ENCODE data around the gene HOXA9.

HOXA9 gene

DNA sequence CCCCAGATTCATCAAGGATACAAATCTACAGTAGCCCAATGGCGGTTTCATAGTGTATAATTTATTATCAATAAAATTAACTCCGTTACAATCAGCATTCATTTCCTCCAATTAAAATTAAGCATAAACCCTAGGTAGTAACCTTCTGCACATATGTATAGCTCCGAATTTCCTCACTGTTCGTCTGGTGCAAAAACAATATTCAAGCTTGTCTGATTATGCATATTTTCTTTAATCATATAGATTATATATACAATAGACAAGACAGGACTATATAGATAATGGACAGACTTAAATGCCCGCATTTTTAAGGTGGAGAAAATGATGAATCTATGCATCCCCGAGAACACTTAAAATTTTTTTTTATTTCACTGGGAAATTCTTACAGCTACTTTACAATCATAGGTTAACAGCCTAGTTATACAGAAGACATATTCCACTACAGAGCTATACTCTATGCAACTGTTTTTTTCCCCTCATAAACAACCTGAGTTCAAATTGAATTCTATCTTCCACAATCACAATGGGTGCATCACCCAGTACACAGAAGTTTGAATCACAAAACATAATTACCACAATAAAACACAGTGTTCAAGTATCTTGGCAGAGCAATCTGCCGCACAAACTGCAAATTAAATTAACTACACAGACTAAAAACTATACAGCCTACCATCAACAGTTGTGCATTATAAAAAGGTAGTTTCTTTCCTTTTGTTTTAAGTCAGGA lies 2.6 kb downstream of the HOXA9 start:
- no peak for DNase-seq

DNA sequence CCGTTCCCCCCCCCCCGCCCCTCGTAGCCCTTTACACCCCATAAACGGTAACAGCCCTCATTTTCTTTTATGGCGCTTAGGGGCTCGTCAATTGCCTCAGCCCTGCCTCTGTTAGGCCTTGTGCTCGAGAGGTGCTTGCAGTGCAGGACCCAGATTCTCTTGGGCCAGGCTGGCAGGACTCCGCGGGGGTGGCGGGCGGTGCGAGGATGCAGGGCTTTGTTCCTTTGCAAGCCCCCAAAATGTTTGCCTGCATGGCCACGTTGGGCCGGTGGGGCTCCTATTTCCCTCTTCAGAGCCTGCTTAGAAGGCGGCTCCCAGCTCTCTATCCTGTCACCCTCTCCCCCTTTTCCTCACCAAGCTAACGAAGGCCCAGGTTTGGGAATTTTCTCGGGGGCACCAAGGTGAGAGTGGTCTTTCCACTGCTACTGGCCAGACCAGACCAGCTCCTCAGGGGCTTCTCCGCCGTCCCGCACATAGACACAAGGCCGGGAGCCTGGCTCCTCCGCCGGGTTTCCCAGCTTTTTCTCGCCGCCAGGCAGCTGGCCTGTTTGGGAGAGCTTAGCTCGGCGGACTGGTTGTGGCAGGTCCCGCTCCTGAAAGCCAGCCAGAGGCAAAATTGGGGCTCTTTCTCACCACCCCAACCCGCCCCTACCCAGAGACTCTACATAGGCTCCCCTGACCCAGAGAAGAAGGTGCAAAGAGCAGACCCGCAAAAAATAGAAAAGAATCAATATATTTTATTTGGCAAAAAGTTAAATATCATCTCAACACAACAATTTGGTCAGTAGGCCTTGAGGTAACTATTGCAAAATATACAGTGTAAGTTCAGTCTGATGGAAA lies 3.4 kb downstream of the HOXA9 start:
- no peak for DNase-seq

DNA sequence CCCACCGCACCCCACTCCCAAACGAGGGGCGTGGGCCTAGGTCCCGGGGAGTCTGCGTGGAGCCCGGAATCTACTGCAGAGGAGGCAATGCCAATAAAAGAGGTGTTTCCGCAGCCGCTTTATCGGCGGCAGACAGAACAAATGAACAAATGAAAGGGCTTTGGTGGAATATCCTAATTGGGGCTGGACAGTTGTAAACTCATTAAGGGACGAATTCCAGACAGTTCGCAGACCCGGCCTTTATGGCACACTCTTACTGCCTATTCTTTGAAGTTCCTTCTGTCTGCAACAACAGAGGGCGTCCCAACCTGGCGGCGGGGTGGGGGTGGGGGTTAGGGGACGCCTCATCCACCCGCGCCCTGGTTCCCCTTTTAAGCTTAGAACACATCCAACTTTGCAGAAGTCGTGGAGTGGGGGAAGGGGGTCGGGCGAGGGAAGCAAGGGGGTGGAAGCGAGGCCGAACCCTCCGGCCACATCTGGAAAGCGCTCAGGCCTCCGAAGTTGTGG lies 4.1 kb downstream of the HOXA9 start:
- no peak for DNase-seq

DNA sequence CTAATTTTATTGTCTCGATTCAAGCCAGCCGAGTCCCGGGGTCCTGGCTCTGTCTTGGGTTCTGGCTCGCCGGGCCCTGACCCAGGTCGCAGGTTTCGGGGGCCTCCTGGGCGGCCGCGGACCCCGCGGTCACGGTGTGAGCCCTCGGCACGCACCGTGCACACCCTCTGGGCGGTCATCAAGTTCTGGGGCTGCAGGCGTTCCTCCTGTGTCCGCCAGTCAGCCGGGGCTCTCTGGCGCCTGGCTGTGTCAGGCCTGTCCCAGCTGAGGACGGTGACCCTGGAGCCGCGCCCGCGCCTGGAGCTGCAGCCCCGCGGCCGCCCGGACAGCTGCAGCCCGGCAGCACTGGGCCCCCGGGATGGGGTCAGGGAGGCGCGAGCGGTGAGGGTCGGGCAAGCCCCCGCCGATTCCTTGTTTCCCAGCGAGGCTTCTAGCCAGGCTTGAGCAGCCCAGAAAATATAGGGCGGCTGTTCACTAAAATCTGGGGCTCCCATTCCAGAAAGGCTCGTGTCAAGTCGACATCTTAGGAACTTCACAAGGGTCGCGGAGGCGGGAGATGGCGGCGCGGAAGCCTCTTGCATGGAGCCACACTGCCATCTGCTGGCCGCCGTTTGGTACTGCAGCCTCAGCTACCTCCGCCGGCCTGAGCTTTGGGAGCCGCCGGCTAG lies 4.7 kb downstream of the HOXA9 start:
- no peak for DNase-seq

DNA sequence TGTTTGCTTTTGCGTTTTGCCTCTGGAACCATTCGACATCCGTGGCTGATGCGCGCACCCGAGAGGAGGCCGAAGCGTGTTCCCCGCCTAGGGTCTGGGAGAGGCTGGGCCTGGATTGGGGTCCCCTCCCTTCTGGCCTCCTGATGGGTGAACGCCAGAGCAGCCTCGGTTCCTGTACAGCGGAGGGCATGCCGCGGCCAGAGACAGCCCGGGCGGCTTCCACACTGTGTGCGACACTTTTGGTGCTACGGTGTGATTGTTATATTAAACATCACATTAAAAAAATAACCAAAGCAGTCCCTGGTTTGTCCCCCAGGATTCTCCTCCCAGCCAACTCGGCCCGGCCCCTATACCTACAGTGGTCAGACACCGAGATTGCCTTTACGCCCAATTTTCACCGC lies 5.2 kb downstream of the HOXA9 start:
- no peak for DNase-seq

DNA sequence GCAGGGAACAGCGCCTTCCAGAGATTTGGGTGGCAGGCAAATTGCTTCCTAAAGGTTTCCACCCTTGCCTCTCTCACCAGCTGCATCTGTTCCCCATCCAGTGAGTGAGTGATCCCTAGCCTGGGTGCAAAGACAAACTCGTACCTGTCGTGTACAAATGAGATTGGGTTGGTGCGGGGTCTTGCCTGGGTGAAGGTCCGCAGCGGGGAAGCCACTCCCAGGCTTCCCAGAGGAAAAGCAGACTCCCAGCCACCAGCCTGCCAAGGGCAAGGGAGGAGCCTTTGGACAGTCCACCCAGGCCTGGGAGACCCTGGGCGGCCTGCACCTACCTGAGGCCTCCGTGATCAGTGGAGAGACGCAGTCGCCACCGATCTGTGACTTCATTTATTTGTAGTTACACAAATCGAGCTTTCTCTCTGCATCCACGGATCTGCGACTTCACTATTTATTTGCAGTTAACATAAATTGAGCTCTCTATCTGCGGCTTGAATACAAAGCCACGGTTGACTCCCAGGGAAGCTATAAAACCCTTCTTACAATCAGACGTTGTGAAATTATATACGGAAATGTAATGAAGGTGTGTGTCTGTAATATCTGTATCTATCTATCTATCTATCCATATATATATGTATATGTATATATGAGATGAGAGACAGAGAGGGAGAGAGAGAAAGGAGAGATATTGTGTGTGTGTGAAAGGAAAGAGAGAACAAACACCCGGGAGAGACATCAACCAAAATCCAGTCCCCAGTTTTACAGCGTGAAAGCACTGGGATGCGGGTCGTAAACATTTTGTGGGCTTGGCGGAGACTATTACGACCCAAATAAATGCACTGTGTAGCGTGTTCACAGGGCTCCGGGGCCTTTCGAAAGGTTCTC lies 5.8 kb downstream of the HOXA9 start:
- no peak for DNase-seq

DNA sequence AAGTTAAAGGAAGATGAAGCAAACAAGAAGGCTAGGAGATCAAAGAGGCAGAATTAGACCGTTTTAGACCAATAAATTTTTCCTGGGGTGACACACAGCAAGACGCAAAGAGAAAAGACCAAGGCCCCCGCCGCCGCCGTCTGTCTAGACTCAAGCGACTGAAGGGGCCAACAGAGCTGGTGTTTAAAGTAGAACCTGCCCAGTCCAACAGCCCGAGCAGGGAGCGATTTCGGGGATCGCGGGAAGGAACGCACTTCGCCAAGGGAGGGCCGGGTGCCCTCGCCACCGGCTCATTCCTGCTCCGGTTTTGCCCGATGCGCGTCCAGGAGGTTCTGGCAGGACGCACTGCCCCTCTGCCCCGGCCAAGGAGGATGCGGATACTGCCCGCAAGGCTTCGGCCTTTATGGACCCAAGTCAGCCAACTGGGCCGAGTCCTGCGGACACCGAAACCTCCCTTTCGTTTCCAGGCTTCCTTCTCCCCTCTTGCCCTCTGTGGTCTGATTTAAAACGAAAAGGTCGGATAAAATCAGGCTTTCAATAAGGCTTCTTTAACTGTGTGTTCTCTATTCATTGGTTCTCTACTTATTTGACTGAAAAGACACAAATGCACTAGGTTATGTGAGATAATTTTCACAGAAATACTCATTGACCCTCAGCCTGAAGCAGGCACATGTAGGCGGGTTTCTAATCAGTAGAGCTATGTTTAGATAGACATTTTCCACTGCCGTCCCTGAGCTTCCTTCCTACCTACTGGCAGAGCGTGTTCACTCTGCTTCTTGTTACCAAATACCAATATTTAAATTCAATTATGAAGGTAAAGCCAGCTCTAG lies 6.7 kb downstream of the HOXA9 start:
- DNase-seq = no peak

DNA sequence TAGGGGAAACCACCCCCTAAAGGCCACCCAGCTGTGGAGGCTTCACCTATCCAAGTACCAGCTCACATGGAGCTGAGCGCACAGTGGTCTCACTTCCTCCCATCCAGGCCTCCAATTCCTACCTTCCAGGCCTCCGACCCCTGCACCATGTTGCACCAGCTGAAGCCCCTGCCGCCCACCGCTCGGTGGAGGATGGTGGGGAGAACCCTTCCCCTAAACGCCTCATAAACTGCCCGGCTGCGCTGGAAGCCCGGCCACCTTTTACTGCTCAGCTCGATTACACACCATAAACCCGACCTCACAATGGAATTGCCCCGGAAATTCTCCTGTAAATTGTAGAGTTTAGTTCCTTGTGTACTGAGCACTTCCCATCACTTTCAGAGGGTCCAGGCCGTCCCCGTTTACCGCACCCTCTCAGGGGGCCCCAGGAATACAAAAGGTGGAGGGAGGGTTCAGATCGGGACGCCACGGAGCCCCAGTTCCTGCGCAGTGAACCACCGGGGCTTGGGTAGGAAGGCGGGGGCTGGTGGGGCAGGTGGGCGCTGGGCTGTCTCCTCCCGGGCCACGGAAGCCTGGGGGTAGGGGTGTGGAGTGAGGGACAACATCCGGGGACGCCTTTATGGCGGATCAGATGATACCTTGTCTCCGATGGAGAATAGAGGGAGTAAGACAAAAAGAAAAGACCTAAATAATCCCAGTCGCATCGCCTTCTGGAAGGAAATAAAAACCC lies 7.5 kb downstream of the HOXA9 start:
- DNase-seq = no peak

DNA sequence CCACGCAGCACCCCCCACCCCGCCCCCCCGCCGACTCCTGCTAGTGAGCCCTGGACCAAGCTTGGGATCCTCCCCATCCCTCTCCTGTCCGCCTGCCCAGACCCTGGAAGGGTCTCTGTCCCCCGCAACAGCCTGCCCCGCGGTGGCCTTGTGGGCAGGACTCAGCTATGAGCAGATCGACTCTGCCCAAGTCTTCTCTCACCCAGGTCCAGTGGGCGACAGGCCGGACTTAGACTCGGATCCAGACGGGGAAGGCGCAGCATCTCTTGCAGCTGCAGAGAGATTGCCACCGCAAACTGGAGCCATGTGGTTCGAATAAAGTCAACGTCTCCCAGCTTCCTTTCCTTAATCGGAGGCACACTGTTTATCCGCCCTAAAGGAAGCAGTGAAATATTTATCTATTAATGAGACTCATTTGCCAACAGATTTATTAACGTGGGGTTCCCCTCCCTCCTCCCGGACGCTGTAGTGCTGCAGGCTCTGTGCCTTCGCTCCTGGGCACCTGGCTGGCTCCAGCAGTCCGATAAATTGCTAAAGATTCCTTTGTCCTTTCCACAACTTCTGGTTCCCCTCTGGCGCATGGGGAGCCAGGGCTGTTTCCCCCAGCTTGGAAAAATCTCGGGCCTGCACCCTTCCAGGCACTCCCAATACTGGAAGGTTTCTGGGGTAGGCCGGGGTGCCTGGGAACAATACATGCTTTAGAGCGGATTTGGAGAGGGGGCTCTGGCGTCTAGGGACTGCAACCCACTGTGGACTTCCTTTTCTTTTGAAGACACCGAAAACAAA lies 8.2 kb downstream of the HOXA9 start:
- no peak for DNase-seq

DNA sequence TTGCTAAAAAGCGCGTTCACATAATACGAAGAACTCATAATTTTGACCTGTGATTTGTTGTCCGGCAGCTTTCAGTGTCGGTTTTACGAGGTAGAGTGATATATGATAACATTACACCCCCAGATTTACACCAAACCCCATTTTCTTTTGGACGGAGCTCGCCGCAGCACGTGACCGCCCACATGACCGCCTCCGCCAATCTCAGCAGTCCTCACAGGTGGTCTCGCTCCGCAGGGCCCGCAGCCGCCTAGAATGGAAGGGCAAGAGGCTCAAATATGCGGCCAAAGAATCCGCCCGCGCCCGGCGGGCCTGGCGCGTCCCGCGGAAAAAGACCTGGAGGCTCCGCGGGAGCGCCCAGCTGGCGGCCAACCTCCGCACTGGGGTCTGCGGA lies 8.8 kb downstream of the HOXA9 start, which contains the start of gene HOXA7:
HOXA7 (minus strand) TSS at position 168 of the 391 bp plus-strand sequence; CDS start at position 38, 130 bp downstream.
- no peak for DNase-seq

DNA sequence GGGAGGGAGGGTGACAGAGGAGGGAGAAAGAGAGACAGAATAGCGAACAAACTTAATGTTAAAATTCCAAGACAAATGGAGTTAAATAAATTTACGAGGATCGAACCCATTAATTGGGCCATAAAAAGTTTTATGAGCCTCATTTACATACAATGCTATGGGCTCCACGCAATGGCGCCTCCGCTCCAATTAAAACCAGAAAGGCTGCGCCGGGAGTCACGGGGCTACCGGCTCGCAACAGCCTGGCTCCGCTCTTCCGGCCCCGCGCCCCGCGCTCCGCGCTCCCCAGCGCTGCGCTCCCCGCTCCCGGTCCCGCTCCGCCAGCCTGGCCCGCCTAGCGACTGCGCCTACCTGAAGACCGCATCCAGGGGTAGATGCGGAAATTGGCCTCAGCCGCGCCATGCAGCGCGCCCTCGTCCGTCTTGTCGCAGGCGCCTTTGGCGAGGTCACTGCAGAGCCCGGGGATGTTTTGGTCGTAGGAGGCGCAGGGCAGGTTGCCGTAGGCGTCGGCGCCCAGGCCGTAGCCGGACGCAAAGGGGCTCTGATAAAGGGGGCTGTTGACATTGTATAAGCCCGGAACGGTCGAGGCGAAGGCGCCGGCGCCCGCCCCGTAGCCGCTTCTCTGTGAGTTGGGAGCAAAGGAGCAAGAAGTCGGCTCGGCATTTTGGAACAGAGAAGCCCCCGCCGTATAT lies 9.4 kb downstream of the HOXA9 start:
- DNase-seq = no peak

DNA sequence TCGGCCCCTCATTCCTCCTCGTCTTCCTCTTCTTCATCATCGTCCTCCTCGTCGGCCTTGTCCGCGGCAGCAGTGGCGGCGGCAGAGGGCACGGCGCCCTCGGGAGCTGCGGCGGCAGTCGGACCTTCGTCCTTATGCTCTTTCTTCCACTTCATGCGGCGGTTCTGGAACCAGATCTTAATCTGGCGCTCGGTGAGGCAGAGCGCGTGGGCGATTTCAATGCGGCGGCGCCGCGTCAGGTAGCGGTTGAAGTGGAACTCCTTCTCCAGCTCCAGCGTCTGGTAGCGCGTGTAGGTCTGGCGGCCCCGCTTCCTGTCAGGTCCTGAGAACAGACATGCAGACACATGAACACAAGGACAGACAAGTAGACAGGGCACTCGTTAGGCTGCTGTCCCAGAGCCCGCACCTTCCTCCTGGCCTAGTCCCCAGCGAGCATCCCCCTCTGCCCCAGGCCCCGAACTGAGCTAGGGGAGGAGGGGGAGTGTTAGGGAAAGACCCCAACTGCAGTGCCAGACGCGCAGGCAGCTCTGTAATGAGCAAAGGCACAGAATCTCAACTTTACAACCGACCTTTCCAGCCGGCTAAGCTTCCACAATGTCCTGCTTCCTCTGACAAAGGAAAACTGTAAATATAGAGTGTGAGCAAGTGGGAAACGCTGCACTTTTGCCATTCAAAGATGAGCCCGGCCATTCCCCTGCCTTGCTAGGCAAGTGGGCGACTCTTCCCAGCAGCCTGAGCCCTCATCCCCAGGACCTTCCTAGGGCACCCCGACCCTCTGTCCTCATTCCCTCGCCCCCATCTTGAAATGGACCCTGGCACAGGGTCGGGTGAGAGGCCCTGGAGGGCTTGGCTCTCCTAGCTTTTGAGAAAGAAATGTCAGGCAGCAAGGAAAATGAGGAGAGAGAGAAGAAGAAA lies 10.2 kb downstream of the HOXA9 start:
- no peak for DNase-seq

DNA sequence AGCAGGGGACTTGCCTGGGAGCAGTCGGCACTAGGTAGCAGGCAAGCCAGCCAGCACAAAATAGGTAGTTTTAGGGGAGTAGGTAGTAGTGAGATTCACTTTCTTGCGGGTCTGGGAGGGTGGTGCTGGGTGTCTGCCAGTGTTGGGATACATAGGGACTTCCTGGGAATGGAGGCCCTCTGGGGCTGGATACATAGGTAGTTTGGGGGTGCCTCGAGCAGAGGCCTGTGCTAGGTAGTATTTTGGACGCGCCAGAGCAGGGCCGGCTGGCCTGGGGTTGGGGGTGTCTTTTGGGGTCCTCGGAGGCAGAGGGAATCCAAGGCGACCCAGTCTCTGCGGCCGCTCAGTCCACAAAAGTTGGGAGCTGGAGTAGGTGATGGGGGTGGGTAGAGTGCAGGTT lies 11.0 kb downstream of the HOXA9 start:
- DNase-seq = no peak

DNA sequence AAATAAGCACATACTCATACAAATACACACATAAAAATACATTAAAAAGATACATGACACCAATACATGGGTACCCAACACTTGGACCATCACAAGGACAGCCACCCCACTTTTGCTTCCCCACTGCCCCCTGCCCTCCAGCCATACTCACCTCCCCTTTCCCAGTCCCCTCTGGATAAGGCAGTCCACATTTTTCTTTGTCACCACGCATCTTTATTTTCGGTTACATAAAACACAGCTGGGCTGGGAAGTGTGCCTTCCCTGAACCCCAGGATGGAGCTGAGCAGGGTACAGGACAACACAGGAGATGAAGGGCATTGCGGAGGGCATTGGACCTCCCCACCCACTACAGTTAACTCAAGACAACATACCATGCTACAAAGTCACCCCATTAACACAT lies 11.8 kb downstream of the HOXA9 start:
- DNase-seq = no peak

DNA sequence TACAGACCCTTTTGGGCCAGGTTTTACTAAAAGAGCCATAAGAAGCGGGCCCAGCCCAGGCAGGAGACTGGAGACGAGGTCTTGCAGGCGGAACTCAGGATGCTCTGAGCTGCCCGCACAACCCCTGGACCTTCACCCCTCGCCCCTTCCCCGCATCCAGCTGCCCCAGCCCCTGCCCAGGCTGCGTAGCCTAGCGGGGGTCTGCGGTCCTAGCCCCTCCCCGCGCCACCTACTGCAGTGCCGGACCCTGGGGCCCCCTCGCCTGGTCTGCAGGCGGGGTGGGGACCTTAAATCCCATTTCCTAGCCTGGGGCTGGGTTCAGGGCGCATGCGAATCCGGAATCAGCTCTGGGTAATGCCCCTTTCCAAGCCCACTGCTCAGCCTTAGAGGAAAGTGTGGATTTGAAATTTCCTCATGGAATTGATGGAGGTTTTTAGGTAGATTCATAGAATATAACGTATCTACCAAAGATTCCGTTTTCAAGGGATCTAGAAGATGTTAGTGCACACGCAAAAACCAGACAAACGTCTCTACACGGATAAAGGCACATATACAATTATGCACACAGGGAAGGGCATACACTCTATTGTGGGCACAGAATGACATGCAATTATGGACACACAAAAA lies 12.4 kb downstream of the HOXA9 start:
- DNase-seq = no peak

DNA sequence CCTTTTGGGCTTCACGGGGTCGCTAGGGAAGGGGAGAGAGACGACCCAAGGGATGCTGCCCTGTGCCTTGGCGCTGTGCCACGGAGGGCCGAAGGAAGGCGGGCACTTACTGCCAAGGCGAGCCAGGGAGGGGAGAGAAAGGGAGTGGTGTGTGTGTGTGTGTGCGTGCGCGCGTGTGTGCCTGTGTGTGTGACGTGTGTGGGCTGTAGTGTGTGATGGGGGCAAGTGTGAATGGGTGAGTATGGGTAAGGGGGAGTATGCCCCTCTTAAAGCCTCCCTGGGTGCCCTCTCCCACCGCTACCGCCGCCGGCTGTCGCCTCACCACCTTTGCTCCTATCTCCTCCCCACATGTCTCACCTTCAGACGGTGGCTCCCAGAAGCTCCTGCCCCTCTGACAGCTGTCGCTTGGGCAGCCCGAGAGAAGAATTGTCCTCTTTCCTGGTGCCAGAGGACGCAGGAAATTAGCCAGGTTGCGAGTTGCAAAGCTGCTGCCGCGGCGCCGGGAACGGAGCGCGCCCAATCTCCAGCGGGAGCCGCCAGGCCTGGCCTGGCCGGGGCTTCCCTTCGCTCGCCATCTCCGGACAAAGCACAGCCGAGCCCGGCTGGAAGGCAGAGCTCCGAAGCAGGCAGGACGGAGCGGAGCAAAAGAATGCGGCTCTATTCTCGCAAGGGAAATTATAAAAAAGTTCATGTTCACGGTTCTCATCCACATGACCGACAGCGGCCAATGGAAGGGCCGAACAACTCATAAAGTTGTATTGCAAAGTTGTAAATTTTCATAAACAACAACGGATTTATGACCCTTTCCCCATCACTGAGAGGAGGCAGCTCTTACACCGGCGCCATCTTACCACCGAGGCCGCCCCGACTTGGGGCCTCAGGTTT lies 13.2 kb downstream of the HOXA9 start, which contains the start of gene HOXA3:
HOXA3 (minus strand) TSS at position 653 of the 885 bp plus-strand sequence. CDS start 41,943 bp downstream, outside the sequence.
- DNase-seq = no peak

Data from NCI-H1092 treated with DMSO at 0.1 percent for 48 hours (cell line).